Uterus (tissue), 4 donors: ENCODE data around the gene GANC. TPM values are rescaled to one million over a fixed set of nuclear protein-coding genes. Genes with fewer than 3 reads are reported as not detected.

ENCODE experiments used
- DNase-seq, 2 donors: peaks; one replicate each; pipeline ENCODE4 v3.0.0-alpha.2; 2019 to 2020
- H3K27ac ChIP-seq, 2 donors: fragments of 200-600 bp; sonication (generic); 1 replicate in 1 of 2; 2 replicates in 1 of 2; pipeline ENCODE4 v1.5.1; 2016 to 2018
- H3K27me3 ChIP-seq, 2 donors: fragments of 200-600 bp; sonication (generic); one replicate each; pipeline ENCODE4 v1.5.1; 2018 to 2019; ENCODE audit warnings: control low read depth in 1 of 2
- H3K36me3 ChIP-seq, 2 donors: fragments of 200-600 bp; sonication (generic); one replicate each; pipeline ENCODE4 v1.5.1; 2019; ENCODE audit warnings: control low read depth in 1 of 2
- H3K4me1 ChIP-seq, 2 donors: fragments of 200-600 bp; sonication (generic); one replicate each; pipeline ENCODE4 v1.5.1; 2018 to 2019; ENCODE audit warnings: control low read depth in 1 of 2
- H3K4me3 ChIP-seq, 2 donors: fragments of 200-600 bp; sonication (generic); 1 replicate in 1 of 2; 2 replicates in 1 of 2; pipeline ENCODE4 v1.5.1; 2018 to 2019; ENCODE audit warnings: mild to moderate bottlenecking in 1 of 2
- H3K9me3 ChIP-seq, 2 donors: fragments of 200-600 bp; sonication (generic); one replicate each; pipeline ENCODE4 v1.5.1; 2019; ENCODE audit warnings: control low read depth in 1 of 2
- CTCF ChIP-seq, 4 experiments: fragments of 200-600 bp in 2 of 4; fragments of 450-650 bp in 2 of 4; sonication (generic) in 2 of 4; IDR thresholded peaks; one replicate each; pipeline ENCODE4 v1.5.1; 2016 to 2019; ENCODE audit warnings: antibody characterized with exemption in 4 of 4, mild to moderate bottlenecking in 2 of 4, moderate library complexity in 1 of 4
- POLR2A ChIP-seq, 2 donors: fragments of 450-650 bp; IDR thresholded peaks; one replicate each; pipeline ENCODE4 v1.6.1; 2016; ENCODE audit warnings: antibody characterized with exemption in 2 of 2, mild to moderate bottlenecking in 1 of 2, moderate library complexity in 1 of 2
- intact Hi-C: fragments of 100-400 bp; cut with DNase I; formaldehyde crosslinking; loops from one replicate; pipeline ENCODE4 v1.15.1; 2023; ENCODE audit warnings: low total_unique reads
- total RNA-seq, 4 donors: library from RNA; depleted of rRNA in 3 of 4; stranded (reverse); fragments of >200 nt in 3 of 4; gene quantifications; one replicate each; pipeline versions ENCODE4 v1.1.0 to v1.2.4, GENCODE V29; 2014 to 2023
- donor health status: DM: yes; HTN: yes; CAD: no.

Gene GANC
- total RNA-seq, 4 donors from 2014 or later, result 11.8 to 48.9 (median 41.3) TPM

- Histone ChIP-seq H3K9me3 (no peaks in the 10 kb centered on the region), H3K27me3 (no peaks in the 10 kb centered on the region), H3K4me1 (no peaks in the 10 kb centered on the region), H3K36me3 (no peaks in the 10 kb centered on the region), H3K4me3 (no peak overlapping the region), H3K27ac (no peak overlapping the region)
- TF ChIP-seq POLR2A (IDR thresholded peaks at IDR 0.05) (no peak), CTCF (IDR thresholded peaks at IDR 0.05) (no peak)
- DNase-seq, result no peak
- intact Hi-C loops, result no loop called here
These were observed 85.1 kb downstream of the GANC start for GRCh38 chr15:42358141-42358540.

GRCh38 chr15:42359249-42359648 is 86.2 kb downstream of the GANC start, which contains the start of gene CAPN3:
CAPN3 (plus strand) TSS chr15:42359501; CDS start chr15:42359806, 305 bp downstream.
- Histone ChIP-seq H3K9me3 (no peaks in the 10 kb centered on the region), H3K4me3 (no peak within 1 kb of the TSS), H3K27me3 (no peaks in the 10 kb centered on the region), H3K36me3 (no peaks in the 10 kb centered on the region), H3K27ac (no peak within 1 kb of the TSS), H3K4me1 (no peaks in the 10 kb centered on the region)
- TF ChIP-seq CTCF (IDR thresholded peaks at IDR 0.05) (no peak), POLR2A (IDR thresholded peaks at IDR 0.05) (no peak)
- no peak for DNase-seq
- intact Hi-C loops, result no loop called here

GRCh38 chr15:42359985-42360384 is 87.0 kb downstream of the GANC start:
- intact Hi-C loops, result no loop called here
- Histone ChIP-seq H3K27me3 (no peaks in the 10 kb centered on the region), H3K27ac (no peak overlapping the region), H3K4me3 (no peak overlapping the region), H3K4me1 (no peaks in the 10 kb centered on the region), H3K36me3 (no peaks in the 10 kb centered on the region), H3K9me3 (no peaks in the 10 kb centered on the region)
- TF ChIP-seq CTCF (IDR thresholded peaks at IDR 0.05), result no peak
- no peak for TF ChIP-seq POLR2A (IDR thresholded peaks at IDR 0.05)
- DNase-seq, result no peak

GRCh38 chr15:42360535-42361112 is 87.6 kb downstream of the GANC start:
- Histone ChIP-seq H3K27ac (no peak overlapping the region), H3K9me3 (no peaks in the 10 kb centered on the region), H3K27me3 (no peaks in the 10 kb centered on the region), H3K36me3 (no peaks in the 10 kb centered on the region), H3K4me3 (no peak overlapping the region), H3K4me1 (no peaks in the 10 kb centered on the region)
- intact Hi-C loops, result no loop called here
- DNase-seq, result no peak
- TF ChIP-seq POLR2A (IDR thresholded peaks at IDR 0.05), result no peak

GRCh38 chr15:42363487-42363886 is 90.5 kb downstream of the GANC start:
- intact Hi-C loops, result no loop called here
- no peaks in the 10 kb centered on the region for H3K4me1 ChIP-seq
- no peak for TF ChIP-seq CTCF (IDR thresholded peaks at IDR 0.05)
- TF ChIP-seq POLR2A (IDR thresholded peaks at IDR 0.05), result no peak
- H3K9me3 ChIP-seq, result no peaks in the 10 kb centered on the region
- no peaks in the 10 kb centered on the region for H3K36me3 ChIP-seq
- no peak for DNase-seq
- no peak overlapping the region for H3K27ac ChIP-seq
- no peaks in the 10 kb centered on the region for H3K27me3 ChIP-seq
- no peak overlapping the region for H3K4me3 ChIP-seq

- no peak for TF ChIP-seq CTCF (IDR thresholded peaks at IDR 0.05)
- TF ChIP-seq POLR2A (IDR thresholded peaks at IDR 0.05), result no peak
These were observed 90.9 kb downstream of the GANC start for GRCh38 chr15:42363942-42364341.

More at GRCh38 chr15:42363942-42364341, 90.9 kb downstream of the GANC start:
- DNase-seq, result no peak
- H3K27ac ChIP-seq, result no peak overlapping the region
- no peaks in the 10 kb centered on the region for H3K9me3 ChIP-seq
- H3K36me3 ChIP-seq, result no peaks in the 10 kb centered on the region
- intact Hi-C loops, result no loop called here
- H3K27me3 ChIP-seq, result no peaks in the 10 kb centered on the region
- no peaks in the 10 kb centered on the region for H3K4me1 ChIP-seq
- H3K4me3 ChIP-seq, result no peak overlapping the region
